HG03565 (cell line): ENCODE data around the gene SEL1L3.

Experiments used
- ATAC-seq: cut with Tn5 transposase; IDR thresholded peaks from one replicate; pipeline ENCODE4 v1.9.1; 2021; ENCODE audit warnings: mild to moderate bottlenecking, moderate library complexity; ENCODE audit not compliant: unreplicated experiment

SEL1L3 gene

DNA sequence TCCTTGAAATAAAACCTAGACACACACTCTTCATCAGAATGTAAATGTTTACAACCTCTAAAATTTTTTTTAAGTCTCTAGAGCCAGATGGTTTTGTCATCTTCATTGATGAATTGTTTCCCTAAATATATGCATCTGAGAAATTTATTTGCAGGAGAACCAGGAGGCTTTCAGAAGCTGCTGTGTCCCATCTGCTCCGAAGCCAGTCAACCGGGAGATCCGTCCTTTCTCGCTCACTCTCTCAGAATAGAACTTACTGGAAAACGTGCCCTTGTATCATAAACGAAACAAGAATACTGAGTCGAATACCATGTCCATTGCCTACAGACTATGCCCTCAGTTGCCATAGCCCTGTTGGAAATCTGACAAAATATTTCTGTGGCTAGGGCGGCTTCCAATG is 103.7 kb downstream of the SEL1L3 start:
- no peak for ATAC-seq

DNA sequence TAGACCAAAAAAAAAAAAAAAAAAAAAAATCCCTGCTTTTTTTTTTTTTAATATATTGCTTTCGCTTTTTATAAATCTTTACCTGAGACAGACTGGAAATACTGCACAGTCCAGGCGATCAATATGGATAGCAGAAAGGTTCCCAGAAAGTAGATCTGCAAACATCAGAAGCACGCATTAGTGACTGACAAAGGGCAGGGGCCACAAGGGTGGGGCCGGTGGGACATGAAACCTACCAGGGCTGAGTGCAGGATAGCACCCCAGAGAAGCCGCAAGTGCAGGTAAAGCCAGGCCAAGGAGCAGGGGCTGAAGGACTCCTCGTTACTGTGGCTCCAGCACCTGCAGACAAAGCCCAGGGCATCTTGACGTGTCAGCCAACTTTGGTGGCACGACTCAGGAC is 105.3 kb downstream of the SEL1L3 start:
- ATAC-seq: no peak

DNA sequence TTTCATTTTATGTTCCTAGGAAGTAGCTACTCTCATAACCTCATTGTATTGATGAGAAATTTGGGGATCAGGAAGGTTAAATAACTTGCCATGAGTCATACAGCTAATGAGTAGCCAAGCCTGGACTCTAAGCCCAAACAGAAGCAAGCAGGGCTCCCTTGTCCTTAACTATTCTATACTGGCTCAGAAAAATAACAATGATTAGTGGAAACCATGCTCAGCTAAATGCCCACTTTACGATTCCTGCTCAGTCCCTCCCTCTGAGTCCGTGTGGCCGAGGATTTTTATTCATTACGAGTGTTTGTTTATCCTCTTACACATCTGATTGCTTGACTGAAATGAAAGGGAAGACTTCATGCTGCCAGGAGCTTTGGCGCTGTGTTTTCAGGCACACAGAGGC is 106.3 kb downstream of the SEL1L3 start:
- ATAC-seq: no peak

DNA sequence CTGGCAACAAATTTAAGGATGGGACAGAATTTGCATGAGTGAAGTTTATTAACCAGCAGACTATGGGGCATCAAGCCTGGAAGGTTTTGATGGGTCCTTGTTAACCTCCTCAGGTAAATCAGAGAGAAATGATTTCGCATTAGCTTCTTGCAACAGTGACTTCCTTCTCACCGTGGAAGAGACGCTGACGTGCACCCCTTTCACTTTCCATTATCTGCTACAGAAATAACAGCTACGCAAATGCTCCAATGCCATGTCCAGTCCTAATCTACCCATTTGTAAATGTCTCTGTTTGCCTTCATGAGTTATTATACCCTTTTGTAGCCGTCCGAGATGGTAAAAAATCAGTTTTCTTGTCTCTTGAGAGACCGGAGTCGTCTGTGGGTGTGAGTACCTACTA is 106.9 kb downstream of the SEL1L3 start:
- no peak for ATAC-seq

DNA sequence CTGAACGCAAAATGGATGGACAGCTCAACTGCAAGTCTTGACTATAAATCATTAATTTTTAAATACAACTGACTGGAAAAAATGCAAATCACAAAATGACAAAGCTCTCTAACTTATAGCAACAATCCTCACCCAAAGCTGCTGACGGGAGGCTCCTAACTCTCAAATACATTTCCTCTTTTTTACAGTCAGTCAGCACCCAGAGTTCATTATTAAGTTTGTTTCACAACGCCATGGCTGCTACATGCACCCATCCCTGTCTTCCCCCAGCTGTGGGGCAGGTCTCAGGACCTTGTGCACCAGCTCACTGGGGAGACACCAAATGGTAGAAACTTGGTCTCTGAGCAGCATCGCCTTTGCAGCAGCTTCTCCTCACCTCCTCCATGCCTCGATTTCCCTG is 109.5 kb downstream of the SEL1L3 start:
- ATAC-seq: no peak

DNA sequence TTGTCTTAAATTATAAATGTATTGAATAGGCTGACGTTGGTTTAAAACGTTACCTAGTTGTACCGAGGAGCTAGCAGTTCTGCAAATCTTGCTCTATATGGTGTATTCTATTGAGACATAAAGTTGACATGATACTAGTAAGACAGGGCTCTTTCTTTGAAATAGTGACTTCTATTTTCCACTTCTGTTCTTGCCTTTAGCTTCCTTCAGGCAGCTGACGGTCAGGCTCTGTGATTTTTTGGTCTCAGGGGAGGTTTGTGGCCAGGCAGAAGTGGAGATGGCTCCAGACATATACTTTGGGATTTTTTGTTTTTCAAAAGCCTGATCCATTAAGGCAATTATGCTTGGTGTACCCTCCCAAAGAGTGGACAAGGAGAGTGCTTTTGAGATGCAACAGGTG is 111.9 kb downstream of the SEL1L3 start:
- ATAC-seq: no peak

DNA sequence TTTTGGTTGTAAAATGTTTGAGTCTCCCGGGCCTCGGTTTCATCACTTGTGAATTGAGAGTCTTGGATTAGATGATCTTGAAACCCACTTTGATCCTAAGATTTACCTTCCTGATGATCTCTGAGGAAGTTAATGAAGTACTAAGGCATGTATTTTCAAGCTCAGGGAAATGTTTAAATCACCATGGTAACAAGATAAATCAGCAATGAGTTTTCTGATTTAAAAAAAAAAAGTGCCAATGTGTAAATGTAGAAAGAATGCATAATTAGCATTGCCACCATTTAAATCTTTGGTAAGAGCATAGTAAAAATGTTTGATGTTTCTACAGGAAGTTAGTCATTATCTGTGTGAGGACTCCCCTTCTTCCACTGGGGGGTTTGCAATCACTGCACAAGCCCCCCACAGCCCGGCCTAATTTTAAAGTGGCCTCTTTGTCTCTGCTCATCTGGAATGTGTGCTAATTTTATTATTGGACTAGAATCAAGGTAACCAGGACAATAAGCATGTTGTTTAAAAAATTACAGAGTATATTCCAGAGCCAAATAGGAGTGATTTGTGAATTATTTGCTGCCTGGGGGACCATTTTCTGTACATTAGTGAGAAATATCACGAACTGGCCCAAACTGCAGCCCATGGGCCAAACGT is 113.5 kb downstream of the SEL1L3 start:
- ATAC-seq: no peak

DNA sequence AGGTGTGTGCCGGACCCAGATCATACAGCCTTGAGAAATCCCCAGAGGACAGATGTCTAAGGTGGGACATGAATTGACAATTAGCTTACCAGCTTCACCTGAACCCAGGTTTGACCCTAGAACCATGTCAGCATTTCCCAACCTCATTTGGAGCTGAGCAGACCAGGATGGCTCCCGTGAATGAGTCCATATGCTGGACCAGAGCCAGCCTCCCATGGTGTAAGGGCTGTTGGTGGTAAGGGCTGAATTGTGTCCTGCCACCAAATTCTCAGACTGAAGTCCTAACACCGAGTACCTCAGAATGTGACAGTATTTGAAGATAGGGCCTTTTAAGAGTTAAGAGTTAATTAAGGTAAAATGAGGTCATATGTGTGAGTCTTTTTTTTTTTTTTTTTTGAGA is 118.8 kb downstream of the SEL1L3 start:
- no peak for ATAC-seq

DNA sequence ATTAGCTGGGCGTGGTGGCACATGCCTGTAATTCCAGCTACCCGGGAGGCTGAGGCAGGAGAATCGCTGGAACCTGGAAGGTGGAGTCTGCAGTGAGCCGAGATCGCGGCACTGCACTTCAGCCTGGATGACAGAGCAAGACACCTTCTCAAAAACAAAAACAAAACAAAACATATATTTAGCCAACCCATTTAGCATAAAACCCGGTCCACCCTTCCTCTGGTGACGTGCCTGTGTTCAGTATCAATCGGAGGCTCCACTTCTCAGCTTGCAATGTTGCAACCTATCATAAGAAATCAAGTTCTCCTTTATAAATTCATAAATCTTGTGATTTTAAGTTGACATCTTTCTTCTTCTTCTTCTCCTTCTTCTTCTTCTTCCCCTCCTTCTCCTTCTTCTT is 133.2 kb downstream of the SEL1L3 start:
- ATAC-seq: no peak

DNA sequence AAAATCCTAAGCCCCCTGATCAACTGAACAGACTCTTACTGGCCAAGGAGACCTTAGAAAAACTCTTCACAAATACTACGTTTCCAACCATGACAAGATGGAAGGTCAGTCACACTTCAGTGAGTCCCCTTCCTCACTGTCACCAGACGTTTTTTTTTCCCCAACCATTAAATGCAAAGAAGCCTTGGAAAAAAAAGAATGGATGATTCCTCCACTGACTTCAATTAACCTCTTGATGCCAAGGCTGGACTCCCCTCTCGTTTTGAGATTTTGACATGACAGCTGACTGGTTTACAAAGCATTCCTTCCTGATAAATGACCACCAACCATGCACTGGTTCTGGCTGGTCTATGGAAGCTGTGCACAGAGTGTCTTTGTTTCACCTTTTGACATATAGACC is 133.9 kb downstream of the SEL1L3 start:
- ATAC-seq: no peak

DNA sequence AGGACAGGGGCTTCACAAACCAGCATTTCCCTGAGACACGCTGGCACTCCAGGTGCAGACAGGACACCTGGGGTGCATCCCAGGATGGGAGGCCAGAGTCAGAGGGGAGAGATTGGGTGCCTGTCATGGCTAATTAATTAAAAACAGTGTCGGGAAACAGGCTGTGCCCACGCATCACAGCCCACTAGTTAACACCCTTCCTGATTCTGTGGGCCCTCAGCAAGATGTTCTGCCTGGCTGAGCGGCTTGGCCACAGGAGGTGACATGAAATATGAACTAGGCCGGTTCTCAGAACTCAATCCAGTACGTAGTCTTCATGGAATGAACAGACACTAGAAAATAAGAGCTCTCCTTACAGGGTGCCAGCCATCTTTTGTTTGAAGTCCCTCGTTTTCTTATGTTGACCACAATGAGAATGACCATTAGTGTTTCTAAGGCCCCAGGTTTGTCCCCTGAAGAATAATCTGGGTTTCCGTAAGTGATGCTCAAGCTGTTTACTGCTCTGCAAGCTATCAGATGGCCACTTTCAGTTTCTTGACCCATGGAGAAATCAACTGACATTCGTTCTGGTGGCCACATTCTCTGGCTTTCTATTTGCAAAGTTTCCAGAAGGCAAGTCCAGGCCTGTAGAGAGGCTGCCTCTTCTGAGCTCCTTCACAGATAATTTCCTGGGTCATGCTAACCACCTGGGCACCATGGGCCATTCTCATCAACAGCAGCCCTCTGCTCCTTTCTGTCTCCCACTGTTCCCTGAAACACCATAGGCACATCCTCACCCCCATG is 134.9 kb downstream of the SEL1L3 start:
- no peak for ATAC-seq

DNA sequence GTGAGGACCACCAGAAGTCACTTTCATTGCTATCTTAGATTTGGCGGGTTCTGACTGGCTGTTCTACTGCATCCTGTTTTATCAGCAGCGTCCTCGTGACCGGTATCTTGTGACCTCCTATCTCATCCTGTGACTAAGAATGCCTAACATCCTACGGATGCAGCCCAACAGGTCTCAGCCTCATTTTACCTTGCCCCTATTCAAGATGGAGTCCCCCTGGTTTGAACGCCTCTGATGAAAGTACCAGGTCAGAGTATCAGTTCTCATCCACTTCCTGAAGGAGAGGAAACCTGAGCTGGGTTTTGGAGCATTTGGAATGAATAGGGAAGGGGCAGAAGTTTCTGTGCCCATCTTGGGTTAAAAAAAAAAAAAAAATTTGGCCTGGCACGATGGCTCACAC is 136.9 kb downstream of the SEL1L3 start:
- ATAC-seq: no peak

DNA sequence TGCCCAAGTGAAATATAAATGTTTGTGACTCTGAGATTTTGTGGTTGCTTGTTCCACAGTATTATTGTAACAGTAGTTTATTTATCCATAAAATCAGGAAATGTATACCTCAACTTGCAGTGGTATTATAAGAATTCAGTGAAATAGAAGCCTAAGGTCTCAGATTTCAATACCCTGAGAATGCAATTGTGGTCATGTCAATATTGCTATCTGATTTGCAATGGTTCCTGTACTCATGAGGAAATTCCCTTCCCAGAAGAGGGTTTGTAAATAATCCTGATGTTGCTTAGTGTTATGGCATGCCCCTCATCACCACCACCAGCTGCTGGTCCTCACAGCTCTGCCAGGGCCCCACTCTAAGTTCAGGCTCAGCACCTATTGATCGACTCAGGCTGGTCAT is 139.4 kb downstream of the SEL1L3 start:
- no peak for ATAC-seq

DNA sequence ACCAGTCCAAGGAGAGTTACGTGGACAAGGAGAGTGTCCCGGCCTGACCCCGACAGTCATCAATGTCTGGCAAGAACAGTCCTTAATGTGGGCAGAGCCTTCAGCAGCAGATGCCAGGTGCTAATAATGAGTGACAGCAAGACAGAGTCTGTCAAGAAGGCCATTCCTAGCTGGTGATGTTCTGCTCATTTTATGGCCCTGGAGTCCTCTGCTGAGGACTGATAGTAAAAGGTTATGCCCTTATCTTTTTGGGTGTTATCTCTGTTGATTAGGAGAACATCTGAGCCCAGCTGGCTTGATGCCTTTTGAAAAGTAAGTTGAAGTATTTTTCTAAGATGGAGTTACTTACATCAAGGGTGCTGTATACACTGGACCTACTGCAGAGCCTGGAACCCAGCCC is 139.8 kb downstream of the SEL1L3 start:
- ATAC-seq: no peak

DNA sequence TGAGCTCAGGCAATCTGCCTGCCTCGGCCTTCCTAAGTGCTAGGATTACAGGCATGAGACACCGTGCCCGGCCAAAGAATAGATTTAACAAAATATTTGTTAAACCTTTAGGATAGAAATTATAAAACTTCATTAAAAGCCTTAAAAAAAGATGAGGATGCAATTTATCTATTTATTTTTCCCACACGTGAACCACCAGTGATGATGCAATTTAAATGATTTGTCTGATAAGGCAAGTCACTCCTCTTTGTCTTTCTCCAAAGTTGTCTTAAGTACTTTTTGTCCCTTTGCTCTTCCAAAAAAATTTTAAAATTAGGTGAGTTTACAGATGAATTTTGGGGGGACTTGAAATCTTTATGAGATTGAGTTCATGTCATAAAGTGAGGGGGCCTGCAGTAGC is 149.0 kb downstream of the SEL1L3 start:
- ATAC-seq: no peak

DNA sequence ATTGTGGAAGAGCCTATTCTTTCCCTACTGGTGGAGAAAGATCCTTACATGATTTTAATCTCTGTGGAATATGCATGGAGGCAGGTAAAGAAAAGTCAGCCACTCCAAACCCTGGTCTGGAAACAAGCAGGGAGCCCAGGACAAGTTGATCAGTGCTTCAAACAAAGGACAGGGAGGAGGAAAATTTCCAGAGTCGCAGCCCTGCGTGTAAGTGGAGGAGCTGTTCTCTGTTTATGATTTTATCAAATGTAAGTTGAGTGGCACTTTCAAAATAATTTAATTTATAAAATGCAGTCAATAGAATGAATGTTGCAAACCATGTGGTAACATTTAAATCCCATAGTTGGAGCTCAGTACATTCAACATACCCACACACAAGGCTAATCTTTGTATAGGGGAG is 150.2 kb downstream of the SEL1L3 start:
- no peak for ATAC-seq

DNA sequence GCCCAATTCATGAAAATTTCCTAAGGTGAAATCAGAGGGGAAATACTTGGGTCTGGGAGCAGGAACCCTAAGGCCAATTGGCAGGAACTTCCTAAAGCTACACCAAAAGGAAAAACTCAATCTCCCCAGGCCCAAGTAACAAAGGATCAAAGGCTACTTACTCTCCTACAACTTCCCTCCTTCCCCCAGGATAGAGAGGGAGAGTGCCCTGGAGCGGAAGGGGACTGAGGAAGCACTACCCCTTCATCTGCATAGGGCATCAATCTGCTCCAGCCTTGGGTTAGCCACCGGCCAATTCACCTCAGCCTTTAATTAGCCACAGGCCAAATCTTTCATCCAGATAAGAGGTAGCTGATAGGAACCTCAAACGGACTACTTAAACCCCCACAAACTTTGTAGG is 152.2 kb downstream of the SEL1L3 start:
- no peak for ATAC-seq

DNA sequence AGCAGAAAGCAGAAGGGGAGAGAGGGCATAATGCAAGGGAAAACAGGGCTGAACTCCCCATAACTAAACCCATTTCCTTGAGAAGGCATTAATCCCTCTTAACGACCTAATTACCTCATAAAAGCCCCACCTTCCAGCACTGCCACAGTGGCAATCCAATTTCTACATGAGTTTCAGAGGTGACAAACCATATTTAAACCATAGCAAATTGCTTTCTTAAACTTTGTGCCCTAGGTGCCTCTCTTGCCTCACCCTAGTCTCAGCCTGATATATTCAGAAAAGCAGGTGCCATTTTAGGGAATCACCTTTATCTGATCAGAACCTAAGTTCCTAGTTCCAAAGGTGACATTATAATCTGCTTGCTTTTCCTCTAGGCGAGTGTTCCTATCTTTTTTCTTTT is 158.3 kb downstream of the SEL1L3 start:
- no peak for ATAC-seq

DNA sequence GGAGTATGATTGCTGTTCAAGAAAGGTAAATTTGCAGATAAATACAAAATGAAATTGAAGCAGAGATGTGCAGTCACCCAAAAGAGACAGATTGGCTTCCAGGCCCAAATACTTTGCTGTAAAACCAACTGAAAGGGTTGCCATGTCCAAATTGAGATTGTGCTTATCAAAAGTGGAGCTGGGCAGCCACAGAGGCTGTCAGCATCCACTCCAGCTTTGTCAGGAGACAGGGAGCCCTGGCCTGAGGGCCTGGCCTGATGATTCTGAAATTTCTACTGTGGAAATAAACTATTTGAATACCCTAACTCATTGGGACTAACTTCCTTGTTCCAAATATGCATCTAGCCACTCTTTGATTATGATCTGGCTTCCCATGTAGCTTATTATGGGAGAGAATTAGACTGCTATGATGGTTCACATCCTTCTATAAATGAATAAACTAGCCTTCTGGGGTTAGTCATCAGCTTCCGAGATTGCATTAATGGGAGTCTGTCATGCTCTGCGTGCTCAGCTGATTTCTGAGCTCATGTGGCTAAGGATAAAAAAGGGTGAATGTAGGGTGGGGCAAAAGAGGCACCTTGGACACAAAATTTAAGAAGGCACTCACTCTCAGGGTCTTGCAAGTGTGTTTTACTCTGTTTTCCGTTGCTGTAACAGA is 158.9 kb downstream of the SEL1L3 start:
- ATAC-seq: no peak

DNA sequence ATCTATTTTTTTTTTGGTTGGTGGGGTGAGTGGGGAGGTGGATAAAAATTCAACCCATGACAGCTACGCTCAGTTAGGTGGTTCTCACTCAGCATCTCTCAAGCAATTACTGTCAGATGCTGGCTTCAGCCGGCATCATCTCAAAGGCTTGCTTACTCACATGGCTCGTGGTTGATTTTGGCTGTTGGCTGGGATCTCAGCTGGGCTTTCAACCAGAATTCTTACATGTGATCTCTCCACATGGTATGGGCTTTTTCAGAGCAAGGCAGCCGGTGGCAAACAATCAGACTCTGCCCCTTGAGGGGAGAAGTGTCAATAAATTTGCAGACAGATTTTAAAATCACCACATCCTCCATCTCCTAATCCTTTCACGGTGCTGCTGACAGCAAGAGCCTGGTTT is 159.9 kb downstream of the SEL1L3 start:
- no peak for ATAC-seq

DNA sequence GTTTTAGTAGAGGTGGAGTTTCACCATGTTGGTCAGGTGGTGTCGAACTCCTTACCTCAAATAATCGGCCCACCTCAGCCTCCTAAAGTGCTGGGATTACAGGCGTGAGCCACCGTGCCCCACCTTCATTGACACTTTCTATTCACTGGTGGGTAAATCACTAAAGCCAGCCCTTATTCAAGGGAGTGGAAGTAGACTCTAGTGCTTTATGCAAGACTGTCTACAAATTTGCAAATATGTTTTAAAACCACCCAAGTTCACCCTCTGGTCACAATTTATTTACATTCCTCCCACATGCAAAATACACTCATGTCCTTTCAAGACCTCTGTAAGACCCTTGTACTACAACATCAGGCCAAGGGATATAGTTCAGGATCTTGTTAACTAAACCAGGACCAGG is 162.1 kb downstream of the SEL1L3 start:
- ATAC-seq: no peak

DNA sequence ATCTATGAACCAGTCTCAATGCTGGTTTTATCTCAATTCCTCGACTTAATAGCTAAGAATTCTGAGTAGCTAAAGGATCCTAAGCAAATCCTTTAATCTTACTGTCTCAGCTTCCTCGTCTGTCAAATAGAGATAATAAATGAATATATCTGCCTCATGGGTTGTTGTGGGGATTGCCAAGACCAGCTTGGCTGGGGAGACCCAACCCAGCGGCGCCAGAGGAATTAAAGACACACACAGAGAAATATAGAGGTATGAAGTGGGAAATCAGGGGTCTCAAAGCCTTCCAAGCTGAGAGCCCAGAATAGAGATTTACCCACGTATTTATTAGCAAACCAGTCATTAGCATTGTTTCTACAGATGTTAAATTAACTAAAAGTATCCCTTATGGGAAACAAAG is 165.3 kb downstream of the SEL1L3 start:
- ATAC-seq: no peak
